Stimulated activated CD4-positive, alpha-beta T cell treated with anti-CD3 and anti-CD28 coated beads, Interleukin-1b, Interleukin-23, amount 100 ng/mL, for 24 hours (primary cell): ENCODE measurements around the gene BTBD1.

Experiments used
- DNase-seq, 4 experiments: peaks; one replicate each; pipeline ENCODE4 v3.0.0-alpha.2; 2020; ENCODE audit warnings: low read depth in 4 of 4, low spot score in 1 of 4

BTBD1 gene

DNA sequence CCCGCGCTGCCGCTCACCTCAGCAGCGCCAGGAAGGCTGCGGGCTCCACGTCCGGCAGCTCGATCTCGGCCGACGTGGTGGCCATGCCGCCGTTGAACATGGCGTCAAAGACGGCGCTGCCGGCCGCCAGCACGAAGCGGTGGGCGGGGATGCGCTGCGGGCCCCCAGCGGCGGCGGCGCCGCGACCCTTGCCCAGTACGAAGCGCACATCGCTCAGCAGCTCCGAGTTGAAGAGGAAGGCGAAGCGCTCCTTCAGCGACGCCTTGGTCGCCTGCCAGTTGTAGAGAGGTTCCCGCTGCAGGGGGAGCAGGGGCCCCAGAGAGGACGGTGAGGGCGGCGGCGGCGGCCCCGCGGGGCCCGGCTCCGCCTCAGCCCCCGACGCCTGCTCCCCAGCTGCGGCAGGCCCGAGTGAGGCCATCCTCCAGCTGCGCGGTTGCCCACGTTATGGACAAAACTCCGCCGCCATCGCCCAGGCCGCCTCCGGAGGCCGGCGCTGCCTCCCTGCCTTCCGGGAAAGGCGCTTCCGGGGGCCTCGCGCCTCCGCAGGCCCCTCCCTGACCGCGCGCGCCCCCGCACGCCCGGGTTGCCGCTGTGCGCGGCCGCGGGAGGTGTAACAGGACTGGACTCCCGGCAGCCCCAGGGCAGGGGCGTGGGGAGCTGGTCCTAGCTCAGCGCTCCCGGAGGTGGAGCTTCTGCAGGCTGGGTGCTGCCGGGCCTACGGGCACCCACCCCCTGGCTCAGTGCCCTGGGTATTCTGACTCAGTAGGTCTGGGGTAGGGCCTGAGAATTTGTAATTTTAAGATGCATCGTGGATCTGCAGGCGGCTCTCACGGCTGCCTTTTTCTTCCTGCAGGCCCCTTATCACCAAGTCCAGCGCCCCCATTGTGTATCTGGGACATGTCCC, at the start of gene BTBD1:
Gene BTBD1 (minus strand): TSS at position 519 of the 904 bp plus-strand sequence. CDS start 101 bp downstream, at position 418.
- DNase-seq = peak; percentile 61 to 91 (median 74)

DNA sequence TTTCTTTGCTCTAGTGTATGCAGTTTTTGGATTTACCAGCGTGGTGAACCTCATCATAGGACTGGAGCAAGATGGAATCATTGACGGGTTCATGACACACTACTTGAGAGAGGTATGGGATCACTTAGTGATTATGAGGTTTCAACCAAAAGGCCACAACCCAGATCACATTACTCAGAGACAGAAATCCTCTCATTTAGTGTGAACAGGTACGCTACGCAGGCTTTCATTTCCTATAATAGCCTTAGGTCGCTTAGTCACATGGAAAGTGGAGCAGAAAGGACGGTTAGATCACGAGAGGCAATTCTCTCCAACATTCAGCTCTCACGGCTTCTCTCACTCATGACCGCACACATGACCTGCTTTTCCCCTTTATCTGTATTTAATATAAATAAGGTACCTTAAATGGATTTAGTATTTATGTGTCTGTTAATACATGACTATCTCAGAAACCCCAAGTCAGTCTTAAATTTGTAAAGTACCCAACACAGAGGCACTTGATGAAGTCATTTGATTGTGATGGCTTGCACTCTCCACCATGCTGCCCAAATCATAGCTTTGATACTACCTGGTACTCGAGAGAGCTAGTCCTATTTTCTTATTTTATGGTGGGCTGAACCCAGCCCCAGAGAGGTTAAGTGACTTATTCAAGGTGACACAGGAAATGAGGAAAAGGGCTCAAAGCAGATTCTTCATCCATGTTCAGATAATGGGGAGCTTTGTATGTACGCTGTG, 48.9 kb upstream of the BTBD1 start:
- no peak for DNase-seq

- no peak for DNase-seq
Measured at GRCh38 chr15:83115410-83115809, 48.4 kb upstream of the BTBD1 start.

- DNase-seq = no peak
Measured at GRCh38 chr15:83114856-83115255, 47.8 kb upstream of the BTBD1 start.

DNA sequence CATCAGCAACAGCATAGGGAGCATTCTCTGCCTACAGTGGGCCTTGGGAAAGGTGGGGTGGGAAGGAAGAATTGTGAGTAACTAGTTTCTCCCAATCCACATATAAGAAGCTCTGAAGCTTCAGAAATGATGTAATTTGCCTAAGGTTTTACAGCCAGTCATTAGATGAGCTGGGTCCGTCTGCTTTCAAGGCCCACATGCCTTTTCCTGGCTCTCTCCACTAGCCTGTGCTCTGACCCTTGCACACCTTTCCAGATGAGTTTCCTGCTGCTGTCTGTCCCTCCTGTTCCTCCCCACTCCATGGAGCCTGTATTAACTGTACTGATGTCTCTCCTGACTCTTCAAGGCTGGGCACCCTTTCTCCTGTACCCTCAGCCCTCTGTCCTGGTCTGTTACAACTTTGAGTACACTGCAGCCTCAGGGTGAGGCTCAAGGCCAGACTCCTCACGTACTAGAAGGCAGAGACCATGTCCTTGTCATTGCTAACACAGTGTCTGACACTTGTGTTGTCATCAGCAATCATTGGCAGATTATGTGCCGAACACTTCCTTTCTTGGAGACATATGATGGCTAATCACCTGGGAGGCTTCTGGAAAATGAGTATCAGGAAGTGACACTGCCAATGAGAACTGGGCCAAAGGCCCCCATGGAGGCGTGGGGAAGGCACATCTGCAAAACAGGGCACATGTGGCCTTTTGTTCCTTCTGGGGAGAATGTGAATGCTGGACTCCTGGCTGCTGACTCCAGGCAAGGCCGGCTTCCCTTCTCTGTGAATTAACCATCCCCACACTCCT, 47.0 kb upstream of the BTBD1 start:
- no peak for DNase-seq

GRCh38 chr15:83112956-83113299, 45.9 kb upstream of the BTBD1 start:
- DNase-seq = no peak

- no peak for DNase-seq
Measured at GRCh38 chr15:83112233-83112955, 45.3 kb upstream of the BTBD1 start.

- no peak for DNase-seq
Measured at GRCh38 chr15:83111149-83111548, 44.1 kb upstream of the BTBD1 start.

GRCh38 chr15:83110381-83110780, 43.3 kb upstream of the BTBD1 start:
- no peak for DNase-seq

DNA sequence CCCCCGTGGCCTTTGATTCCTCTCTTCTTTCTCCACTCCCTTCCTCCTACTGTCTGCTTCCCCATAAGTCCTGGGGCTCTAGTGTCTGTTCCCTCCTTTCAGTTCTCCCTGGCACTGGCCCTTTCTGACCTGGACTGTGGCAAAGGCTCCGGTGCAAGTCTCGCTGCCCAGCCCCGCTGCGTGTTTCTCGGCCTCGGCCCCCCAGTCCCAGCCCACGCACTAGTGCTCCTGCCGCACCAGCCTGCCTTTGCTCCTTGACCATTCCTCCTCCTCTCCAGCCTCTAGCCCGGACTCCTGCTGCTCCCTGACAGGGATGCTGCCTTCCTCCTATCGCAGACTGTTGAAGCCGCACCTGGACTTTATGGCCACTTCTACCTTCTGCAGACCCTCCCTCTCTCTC, 42.5 kb upstream of the BTBD1 start:
- DNase-seq = no peak

DNA sequence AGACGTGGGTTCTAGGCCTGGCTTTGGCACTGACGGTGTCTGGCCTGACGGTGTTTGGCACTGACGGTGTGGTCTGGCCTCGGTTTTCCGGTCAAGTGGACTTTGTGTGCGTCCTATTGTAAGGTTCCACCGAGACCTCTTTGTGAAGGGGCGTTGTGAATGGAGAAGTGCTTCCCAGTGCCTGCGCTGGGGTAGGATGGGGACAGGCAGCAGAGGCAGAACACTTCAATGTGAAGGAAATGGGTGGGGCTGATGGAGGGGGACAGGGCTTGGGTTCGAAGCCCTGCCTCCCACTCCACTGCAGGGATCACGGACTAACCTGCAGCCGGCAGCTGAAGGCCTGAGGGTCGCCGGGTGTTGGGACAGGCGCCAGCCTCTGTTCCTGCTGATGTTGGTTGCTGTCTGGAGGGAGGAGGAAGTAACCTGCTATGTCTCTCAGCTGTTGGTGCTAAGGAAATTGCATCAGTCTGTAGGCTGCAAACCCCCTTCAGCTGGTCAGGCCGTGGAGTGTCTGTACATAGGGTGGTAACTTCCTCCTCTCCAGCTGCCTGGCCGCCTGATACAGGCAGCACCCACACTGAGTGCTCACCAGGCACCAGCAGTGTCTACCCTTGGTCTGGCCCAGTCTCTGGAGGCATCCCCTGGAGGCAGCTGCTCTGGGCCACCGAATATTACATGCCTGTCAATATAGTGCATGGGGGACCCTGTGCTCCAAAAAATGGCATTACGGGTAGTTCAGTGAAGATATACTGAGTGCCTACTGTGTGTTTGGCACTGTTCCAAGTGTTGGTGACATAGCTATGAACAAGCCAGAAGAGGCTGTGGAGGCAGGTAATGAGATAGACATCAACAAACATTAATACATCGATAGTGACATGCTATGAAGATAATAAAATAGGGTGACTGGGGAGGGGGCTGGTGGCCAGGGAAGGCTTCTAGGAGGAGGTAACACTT, 41.5 kb upstream of the BTBD1 start:
- no peak for DNase-seq

- no peak for DNase-seq
Measured at GRCh38 chr15:83107841-83108181, 40.8 kb upstream of the BTBD1 start.

DNA sequence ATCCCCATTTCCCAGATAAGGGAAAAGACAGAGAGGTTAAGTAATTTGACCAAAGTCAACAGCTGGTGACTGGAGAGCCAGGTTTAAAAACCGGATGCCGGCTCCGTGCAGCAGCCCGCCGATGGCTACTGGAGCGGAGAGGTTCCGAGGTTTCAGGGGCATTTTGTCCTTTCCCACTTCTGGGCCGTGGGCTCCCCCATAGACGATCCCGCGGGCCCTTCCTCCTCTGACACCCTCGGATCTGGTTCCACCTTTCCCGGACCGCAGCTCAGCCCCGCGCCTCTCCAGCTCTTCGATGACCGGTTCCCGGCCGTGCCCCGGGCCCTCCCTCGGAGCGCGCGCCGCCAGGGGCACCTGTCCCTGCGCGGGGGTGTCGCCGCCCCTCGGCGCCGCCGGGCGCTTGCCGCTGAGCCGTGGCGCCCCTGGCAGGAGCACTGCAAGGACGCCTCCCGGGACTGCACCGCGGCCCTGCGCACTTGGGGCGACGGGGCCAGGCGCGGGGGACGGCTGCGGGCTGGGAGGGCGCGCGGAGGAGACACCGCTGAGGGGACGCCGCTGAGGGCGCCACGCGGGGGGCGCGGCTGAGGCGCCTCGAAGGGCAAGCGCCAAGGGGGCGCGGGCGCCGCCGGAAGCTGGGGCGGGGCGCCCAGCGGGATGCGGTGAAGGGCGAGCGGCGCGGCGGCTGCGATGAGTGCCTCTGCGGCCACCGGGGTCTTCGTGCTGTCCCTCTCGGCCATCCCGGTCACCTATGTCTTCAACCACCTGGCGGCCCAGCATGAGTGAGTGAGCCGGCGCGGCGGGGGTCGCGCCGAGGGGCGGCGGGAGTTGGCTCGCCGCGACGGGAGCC, 40.2 kb upstream of the BTBD1 start, which contains the start of gene TM6SF1:
Gene TM6SF1 (plus strand): TSS at position 652 of the 847 bp plus-strand sequence. CDS start 36 bp downstream, at position 688.
- DNase-seq = no peak

DNA sequence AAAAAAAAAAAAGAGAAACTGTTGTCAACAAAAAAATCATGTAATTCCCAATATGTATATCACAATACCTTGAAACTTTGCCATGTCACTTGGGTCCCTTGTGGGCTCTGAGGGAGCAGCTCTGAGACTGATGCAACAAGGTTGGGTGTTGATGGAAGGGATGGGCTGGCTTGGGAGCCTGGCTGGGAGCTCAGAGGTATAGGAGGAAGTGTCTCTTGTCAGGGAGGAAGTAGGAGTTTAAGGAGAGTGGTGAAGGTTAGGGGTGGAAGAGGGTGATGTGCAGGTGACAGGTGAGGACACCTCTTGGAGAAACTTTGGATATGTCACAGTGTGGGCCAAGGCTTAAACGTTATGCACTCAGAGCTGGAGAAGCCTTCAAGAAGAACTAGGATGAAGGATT, 38.4 kb upstream of the BTBD1 start:
- no peak for DNase-seq

GRCh38 chr15:83104141-83104540, 37.1 kb upstream of the BTBD1 start:
- no peak for DNase-seq

- DNase-seq = no peak
Measured at GRCh38 chr15:83102346-83102745, 35.3 kb upstream of the BTBD1 start.

GRCh38 chr15:83100097-83100646, 33.1 kb upstream of the BTBD1 start:
- no peak for DNase-seq

DNA sequence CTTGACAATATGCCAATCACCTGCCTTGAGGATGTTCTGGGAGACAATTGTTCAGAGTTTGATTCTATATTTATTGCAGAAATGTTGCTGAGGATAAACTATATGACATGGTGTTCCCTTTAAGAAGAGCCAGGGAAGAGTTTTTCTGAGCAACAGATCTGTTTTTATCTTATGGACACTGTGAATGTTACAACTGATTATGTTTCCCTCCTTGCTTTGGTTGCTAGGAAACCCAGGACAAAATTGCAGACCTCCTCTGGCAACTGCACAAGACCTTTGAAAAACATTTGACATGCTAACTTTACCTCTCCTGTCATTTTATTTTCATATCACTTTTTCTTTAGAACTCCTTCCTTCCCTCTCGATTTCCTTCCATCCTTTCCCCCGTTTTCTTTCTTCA, 32.2 kb upstream of the BTBD1 start:
- no peak for DNase-seq

GRCh38 chr15:83098079-83098478, 31.0 kb upstream of the BTBD1 start:
- no peak for DNase-seq
